OCI-LY7 (cell line): ENCODE data around the gene ORC2. TPM values are rescaled to one million over a fixed set of nuclear protein-coding genes. Genes with fewer than 3 reads are reported as not detected.

Experiments
- BruUV-seq: library from RNA; stranded (reverse); fragments of 400-500 nt; replicated peaks from 2 replicates; lab custom pipeline; 2021; lab: Mats Ljungman, UMichigan
- CTCF ChIA-PET: fragments of 300-600 bp; sonication (Branson Sonifier 250); formaldehyde crosslinking; loops from one replicate; lab custom pipeline; 2022; ENCODE audit warnings: antibody characterized with exemption; ENCODE audit not compliant: unreplicated experiment; lab: Charles Lee
- POLR2A ChIA-PET: fragments of 300-600 bp; sonication (Branson Sonifier 250); formaldehyde crosslinking; loops from one replicate; lab custom pipeline; 2022; ENCODE audit warnings: antibody characterized with exemption; lab: Charles Lee
- DNase-seq: peaks from one replicate; pipeline ENCODE4 v3.0.0-alpha.2; 2015; ENCODE audit warnings: low spot score
- H2AFZ ChIP-seq: fragments of 200-600 bp; sonication (generic), shearing (Covaris generic); 2 replicates; pipeline ENCODE4 v1.6.1; 2014; ENCODE audit warnings: mild to moderate bottlenecking, antibody characterized with exemption, low read length, moderate library complexity
- H3K27ac ChIP-seq: fragments of 200-600 bp; sonication (generic); 2 replicates; pipeline ENCODE4 v1.5.1; 2014; ENCODE audit warnings: mixed run types, low read depth, mild to moderate bottlenecking, moderate library complexity, low read length, inconsistent platforms; ENCODE audit not compliant: poor library complexity, severe bottlenecking
- H3K36me3 ChIP-seq: fragments of 200-600 bp; sonication (generic); 2 replicates; pipeline ENCODE4 v1.6.1; 2014; ENCODE audit warnings: mild to moderate bottlenecking, antibody characterized with exemption, low read length, moderate library complexity, mixed read lengths; ENCODE audit not compliant: insufficient read depth
- H3K4me1 ChIP-seq: fragments of 200-600 bp; sonication (generic); 2 replicates; pipeline ENCODE4 v1.5.1; 2014; ENCODE audit warnings: mild to moderate bottlenecking, low read length; ENCODE audit not compliant: insufficient read depth, poor library complexity, severe bottlenecking
- H3K4me2 ChIP-seq: fragments of 200-600 bp; sonication (generic); 2 replicates; pipeline ENCODE4 v1.6.1; 2014; ENCODE audit warnings: mild to moderate bottlenecking, low read length
- H3K4me3 ChIP-seq: fragments of 200-600 bp; sonication (generic); 2 replicates; pipeline ENCODE4 v1.5.1; 2014; ENCODE audit warnings: mild to moderate bottlenecking, low read depth, low read length; ENCODE audit not compliant: poor library complexity, severe bottlenecking
- H3K79me2 ChIP-seq: fragments of 200-600 bp; sonication (generic); 2 replicates; pipeline ENCODE4 v1.6.1; 2016; ENCODE audit warnings: low read depth, mild to moderate bottlenecking, low read length, moderate library complexity, mixed read lengths; ENCODE audit not compliant: insufficient read depth
- H3K9me2 ChIP-seq: fragments of 200-600 bp; sonication (generic); 2 replicates; pipeline ENCODE4 v1.6.1; 2016; ENCODE audit warnings: mild to moderate bottlenecking, low read length, mixed read lengths; ENCODE audit not compliant: insufficient read depth
- H3K9me3 ChIP-seq: fragments of 200-600 bp; sonication (generic); 2 replicates; pipeline ENCODE4 v1.6.1; 2014; ENCODE audit warnings: mild to moderate bottlenecking, mixed run types, low read length, mixed read lengths
- H4K20me1 ChIP-seq: fragments of 200-600 bp; sonication (generic); 2 replicates; pipeline ENCODE4 v1.6.1; 2014; ENCODE audit warnings: mild to moderate bottlenecking, antibody characterized with exemption, low read length, moderate library complexity, mixed read lengths; ENCODE audit not compliant: insufficient read depth
- EZH2phosphoT487 ChIP-seq: fragments of 200-600 bp; sonication (generic); IDR thresholded peaks from 2 replicates; pipeline ENCODE4 v1.6.1; 2018; ENCODE audit warnings: low read depth, borderline replicate concordance, mild to moderate bottlenecking, mixed run types, antibody characterized with exemption, low read length, moderate library complexity, mixed read lengths
- intact Hi-C: fragments of 100-400 bp; cut with micrococcal nuclease; formaldehyde crosslinking; loops from one replicate; pipeline ENCODE4 v1.10.0; 2022; ENCODE audit not compliant: unreplicated experiment
- total RNA-seq, 2 experiments: library from RNA; depleted of rRNA in 1 of 2; stranded (reverse); fragments of >200 nt in 1 of 2; shearing (Covaris generic) in 1 of 2; gene quantifications; 2 replicates each; pipeline ENCODE4 v1.2.3, GENCODE V29; 2014 to 2022
- TF ChIP-seq, protein P1 (sequence below): fragments of 200-600 bp; sonication (generic); conservative IDR thresholded peaks from 2 replicates; pipeline ENCODE4 v1.5.1; 2014; ENCODE audit warnings: mild to moderate bottlenecking, antibody characterized with exemption, low read length, moderate library complexity, mixed read lengths

Gene ORC2
- total RNA-seq, 2 experiments from 2014 or later: 14.9 to 46.1 TPM

DNA sequence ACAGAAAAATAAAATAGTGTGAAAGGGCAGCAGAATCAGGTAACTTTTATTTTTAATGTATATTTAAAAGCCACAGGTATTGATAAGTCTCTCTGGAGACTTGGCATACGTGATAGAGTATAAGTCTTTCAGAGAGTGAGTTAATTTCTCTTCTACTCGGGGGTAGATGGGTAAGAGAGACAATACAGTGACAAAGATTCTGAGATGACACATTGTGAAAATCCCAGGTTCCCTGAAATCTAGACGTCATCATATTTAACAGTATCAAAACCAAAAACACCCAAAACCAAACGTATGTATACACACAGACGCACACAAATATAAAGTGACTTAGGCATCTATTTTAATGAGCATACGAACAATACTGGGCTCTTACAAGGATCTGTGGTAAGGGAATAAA is 41.0 kb downstream of the ORC2 start:
- TF ChIP-seq, protein P1, sequence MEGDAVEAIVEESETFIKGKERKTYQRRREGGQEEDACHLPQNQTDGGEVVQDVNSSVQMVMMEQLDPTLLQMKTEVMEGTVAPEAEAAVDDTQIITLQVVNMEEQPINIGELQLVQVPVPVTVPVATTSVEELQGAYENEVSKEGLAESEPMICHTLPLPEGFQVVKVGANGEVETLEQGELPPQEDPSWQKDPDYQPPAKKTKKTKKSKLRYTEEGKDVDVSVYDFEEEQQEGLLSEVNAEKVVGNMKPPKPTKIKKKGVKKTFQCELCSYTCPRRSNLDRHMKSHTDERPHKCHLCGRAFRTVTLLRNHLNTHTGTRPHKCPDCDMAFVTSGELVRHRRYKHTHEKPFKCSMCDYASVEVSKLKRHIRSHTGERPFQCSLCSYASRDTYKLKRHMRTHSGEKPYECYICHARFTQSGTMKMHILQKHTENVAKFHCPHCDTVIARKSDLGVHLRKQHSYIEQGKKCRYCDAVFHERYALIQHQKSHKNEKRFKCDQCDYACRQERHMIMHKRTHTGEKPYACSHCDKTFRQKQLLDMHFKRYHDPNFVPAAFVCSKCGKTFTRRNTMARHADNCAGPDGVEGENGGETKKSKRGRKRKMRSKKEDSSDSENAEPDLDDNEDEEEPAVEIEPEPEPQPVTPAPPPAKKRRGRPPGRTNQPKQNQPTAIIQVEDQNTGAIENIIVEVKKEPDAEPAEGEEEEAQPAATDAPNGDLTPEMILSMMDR: no peak
- no peak for TF ChIP-seq EZH2phosphoT487
- Histone ChIP-seq H4K20me1 (no peaks in the 10 kb centered on the region), H3K79me2 (no peaks in the 10 kb centered on the region), H3K4me3 (no peak overlapping the region), H3K9me2 (no peaks in the 10 kb centered on the region), H3K4me1 (no peaks in the 10 kb centered on the region), H3K27ac (no peak overlapping the region), H3K9me3 (no peaks in the 10 kb centered on the region), H3K36me3 (peaks cover 80% of the 10 kb centered on the region), H3K4me2 (no peak overlapping the region), H2AFZ (no peak overlapping the region)
- no TSS peak for BruUV-seq
- DNase-seq: no peak
- ChIA-PET POLR2A (interaction anchor here (0.5 kb wide), 1 partner anchor 189 kb away, joined by 5 read pairs; no protein-coding TSS in a partner anchor), CTCF (no interaction called here)
- intact Hi-C loops: no loop called here

DNA sequence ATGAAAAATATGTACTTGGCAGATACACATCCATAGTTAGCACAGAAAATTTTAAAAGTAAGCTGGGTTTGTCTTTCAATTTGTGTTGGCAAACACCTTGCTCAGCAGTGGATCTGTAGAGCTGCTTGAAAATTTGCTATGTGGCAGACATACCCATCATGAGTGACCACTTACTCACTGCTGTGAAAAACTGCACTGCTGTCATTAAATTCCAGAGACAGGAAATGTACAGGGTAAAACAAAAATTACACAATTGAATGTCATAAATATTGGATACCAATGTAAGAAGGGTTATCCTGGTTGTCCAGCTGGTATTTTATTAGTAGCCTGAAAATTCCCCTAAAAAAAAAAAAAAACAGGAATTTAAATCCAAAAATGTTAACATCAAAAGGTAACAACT is 49.8 kb downstream of the ORC2 start:
- Histone ChIP-seq H3K36me3 (peaks cover 84% of the 10 kb centered on the region), H3K27ac (no peak overlapping the region), H3K4me2 (no peak overlapping the region), H2AFZ (no peak overlapping the region), H3K4me1 (no peaks in the 10 kb centered on the region), H3K9me3 (no peaks in the 10 kb centered on the region), H3K9me2 (no peaks in the 10 kb centered on the region), H4K20me1 (no peaks in the 10 kb centered on the region), H3K79me2 (no peaks in the 10 kb centered on the region), H3K4me3 (no peak overlapping the region)
- TF ChIP-seq EZH2phosphoT487: no peak
- TF ChIP-seq, protein P1: no peak
- BruUV-seq: no TSS peak
- CTCF ChIA-PET: interaction anchor here (1.3 kb wide), 1 partner anchor 307 kb away, joined by 4 read pairs; no protein-coding TSS in a partner anchor
- intact Hi-C loops: no loop called here
- POLR2A ChIA-PET: interaction anchor here (0.5 to 0.7 kb wide), 5 partner anchors 39 to 527 kb away, joined by 3 to 5 read pairs (median 4); no protein-coding TSS in a partner anchor
- no peak for DNase-seq

DNA sequence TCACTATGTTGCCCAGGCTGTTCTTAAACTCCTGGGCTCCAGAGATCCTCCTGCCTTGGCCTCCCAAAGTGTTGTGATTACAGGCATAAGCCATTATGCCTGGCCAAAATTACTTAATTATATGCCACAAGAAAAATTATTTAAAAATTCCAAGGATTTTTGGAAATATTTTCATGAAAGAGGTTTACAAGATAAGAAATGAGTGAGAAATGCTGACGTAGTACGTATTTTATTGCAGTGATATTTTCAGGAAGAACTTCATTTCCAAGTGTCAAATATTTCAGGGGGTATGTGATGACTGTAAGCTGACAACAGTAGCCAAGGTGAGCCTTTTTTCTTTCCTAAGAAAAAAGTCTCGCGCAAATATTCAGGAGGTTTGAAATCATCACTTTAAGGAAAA is 53.5 kb downstream of the ORC2 start:
- intact Hi-C loops: loop anchor here (5.0 kb wide), 1 partner anchor 247 kb away; no protein-coding TSS in a partner anchor
- POLR2A ChIA-PET: interaction anchor here (0.6 kb wide), 1 partner anchor 38 kb away, joined by 3 read pairs; no protein-coding TSS in a partner anchor
- H3K4me2 ChIP-seq: no peak overlapping the region

More for the DNA sequence above, 53.5 kb downstream of the ORC2 start:
- CTCF ChIA-PET: no interaction called here
- Histone ChIP-seq H4K20me1 (no peaks in the 10 kb centered on the region), H3K36me3 (peaks cover 86% of the 10 kb centered on the region), H3K79me2 (no peaks in the 10 kb centered on the region), H3K27ac (no peak overlapping the region), H2AFZ (no peak overlapping the region), H3K4me3 (no peak overlapping the region), H3K9me2 (no peaks in the 10 kb centered on the region), H3K9me3 (no peaks in the 10 kb centered on the region), H3K4me1 (no peaks in the 10 kb centered on the region)
- no peak for DNase-seq
- no peak for TF ChIP-seq EZH2phosphoT487
- TF ChIP-seq, protein P1: no peak
- BruUV-seq: no TSS peak
